HG02981 (cell line): ENCODE results near the gene TMCO4.
"Not testable (repeated sequence)": the region's sequence is repeated elsewhere in the genome, so short reads cannot be mapped to it uniquely, and the experiment has no call there.

Source experiments
- ATAC-seq: cut with Tn5 transposase; IDR thresholded peaks from one replicate; pipeline ENCODE4 v1.9.1; 2021; ENCODE audit warnings: mild to moderate bottlenecking, moderate library complexity; ENCODE audit not compliant: unreplicated experiment

TMCO4 gene

DNA sequence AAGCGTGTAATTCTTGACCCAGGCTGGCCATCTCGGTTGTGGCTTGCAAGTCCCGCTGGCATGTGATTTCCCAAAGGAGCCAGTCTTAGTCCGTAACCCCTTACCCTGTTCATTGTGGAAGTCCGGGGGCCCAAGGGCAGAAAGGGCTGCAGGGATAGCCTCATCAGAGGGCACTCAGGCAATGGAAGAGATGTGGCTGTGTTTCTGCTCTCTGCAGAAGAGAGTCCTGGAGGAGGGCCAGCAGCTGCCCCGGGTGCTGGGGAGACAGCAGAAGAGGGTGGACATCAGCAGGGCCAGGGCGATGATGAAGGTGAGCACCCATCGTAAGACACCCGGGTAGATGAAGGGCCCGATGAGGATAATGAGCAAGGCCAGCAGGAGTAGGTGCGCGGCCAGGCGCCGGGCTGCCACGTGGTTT is 14.5 kb upstream of the TMCO4 start:
- ATAC-seq: no peak

- ATAC-seq: no peak
Measured at GRCh38 chr1:19813643-19813960, 13.9 kb upstream of the TMCO4 start.

- no peak for ATAC-seq
Measured at GRCh38 chr1:19812875-19813642, 13.3 kb upstream of the TMCO4 start.

DNA sequence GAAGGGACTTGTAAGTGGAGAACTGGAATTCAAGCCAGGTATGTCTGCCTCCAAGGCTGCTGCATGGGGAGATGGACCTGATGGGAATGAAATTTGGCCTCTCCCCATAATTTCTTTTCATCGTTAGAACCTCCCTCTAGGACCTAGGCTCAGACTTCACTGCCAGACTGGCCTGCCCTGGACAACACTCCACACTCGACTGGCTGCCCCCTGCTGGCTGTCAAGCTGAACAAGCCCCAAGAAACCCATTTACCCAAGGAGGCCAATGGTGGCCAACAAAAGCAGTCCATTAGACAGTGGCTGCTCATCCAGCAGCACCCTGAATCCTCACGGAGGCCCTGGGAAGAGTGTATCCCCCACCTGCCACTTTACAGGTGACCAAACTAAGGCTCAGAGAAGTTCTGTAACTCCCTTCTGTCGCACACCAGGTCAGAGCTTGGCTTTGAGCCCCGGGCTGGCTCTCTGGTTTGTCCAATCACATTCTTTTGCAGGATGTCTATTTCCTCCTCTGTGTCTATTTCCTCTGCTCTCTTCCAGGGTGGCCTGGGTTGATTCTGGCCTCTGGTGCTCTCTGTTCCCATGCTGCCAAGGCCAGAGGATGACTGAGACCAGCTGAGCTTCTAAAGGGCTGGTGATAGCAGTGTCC is 11.6 kb upstream of the TMCO4 start:
- ATAC-seq: no peak

GRCh38 chr1:19809044-19809750 is 9.5 kb upstream of the TMCO4 start:
- ATAC-seq: no peak

GRCh38 chr1:19808351-19808750 is 8.6 kb upstream of the TMCO4 start:
- no peak for ATAC-seq

DNA sequence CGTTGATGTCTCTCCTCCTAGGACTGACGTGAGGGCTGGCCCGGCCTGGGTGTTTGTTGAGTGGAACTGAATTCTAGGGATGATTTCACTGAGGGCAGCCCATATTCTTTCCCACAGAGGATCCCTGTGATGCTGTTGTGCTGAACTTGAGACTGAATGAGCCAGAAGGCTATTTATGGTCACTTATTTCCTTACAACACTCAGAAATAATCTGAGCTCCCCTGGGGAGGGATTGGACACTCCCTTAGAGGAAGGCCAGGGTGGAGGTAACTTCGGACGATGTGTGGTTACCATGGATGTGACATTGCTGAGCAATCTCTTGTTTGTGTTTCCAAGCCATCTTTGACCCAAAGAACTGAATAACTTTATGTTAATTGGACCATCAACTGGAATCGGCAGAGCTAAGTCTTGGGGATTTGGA is 5.1 kb upstream of the TMCO4 start:
- no peak for ATAC-seq

- no peak for ATAC-seq
Measured at GRCh38 chr1:19802269-19802668, 2.6 kb upstream of the TMCO4 start.

- ATAC-seq: peak; percentile 40
Measured at GRCh38 chr1:19800076-19800804, 524 bp upstream of the TMCO4 start.

- no peak for ATAC-seq
Measured at GRCh38 chr1:19798486-19799229, 1.1 kb downstream of the TMCO4 start.

GRCh38 chr1:19797827-19798226 is 1.9 kb downstream of the TMCO4 start:
- no peak for ATAC-seq

DNA sequence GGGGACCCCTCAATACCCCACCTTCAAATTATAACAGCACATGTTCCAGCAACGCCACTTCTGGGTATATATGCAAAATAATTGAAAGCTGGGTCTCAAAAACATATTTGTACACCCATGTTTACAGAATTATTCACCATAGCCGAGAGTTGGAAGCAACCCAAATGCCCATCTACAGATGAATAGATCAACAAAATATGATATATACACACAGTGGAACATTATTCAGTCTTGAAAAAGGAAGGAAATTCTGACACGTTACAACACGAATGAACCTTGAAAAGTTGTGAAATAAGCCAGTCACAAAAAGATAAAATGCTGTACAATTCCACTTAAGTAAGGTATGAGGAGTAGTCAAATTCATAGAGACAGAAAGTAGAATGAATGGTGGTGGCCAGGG is 5.1 kb downstream of the TMCO4 start:
- ATAC-seq: no peak

DNA sequence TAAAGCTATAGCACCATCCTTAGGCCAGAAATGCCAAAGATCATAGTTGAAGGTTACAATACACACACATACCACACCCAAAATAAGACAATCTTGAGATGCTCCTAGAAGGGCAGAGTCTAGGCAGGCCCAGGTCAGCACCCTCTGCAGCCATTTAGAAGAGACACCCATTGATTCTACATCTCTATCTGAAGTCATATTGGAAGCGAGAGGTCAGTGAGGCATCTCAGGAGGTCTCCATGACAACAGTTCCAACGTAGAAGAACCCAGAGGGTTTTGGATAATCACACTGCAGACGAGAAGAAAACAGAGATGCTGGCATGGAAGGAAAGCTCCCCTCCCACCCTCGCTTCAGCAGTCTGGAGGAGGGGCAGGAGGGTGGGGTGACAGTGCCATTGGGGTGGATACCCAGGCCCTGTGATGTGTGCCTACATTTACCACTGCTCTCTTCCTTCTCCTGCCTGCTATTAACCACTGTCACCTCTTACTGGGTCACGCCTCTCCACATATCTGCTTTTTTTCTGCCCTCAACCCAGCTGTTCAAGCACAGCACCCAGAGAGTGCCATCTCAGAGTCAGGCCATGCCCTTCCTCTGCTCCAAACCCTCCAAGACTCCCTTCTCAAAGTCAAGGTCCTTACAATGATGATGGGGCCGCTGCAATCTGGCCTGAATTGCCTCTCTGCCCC is 6.2 kb downstream of the TMCO4 start:
- no peak for ATAC-seq

- no peak for ATAC-seq
Measured at GRCh38 chr1:19792237-19793002, 7.3 kb downstream of the TMCO4 start.

DNA sequence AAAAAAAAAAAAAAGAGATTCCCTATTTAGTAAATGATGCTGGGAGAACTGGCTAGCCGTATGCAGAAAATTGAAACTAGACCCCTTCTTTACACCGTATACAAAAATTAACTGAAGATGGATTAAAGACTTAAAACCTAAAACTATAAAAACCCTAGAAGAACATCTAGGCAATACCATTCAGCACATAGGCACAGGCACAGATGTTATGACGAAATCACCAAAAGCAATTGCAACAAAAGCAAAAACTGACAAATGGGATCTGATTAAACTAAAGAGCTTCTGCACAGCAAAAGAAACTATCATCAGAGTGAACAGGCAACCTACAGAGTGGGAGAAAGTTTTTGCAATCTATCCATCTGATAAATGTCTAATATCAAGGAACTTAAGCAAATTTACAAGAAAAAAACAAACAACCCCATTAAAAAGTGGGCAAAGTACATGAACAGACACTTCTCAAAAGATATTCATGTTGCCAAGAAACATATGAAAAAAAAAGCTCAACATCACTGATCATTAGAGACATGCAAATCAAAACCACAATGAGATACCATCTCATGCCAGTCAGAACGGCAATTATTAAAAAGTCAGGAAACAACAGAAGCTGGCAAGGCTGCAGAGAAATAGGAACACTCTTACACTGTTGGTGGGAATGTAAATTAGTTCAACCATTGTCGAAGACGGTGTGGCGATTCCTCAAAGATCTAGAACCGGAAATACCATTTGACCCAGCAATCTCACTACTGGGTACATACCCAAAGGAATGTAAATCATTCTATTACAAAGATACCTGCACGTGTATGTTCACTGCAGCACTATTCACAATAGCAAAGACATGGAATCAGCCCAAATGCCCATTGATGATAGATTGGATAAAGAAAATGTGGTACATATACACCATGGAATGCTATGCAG is 9.4 kb downstream of the TMCO4 start:
- ATAC-seq: not testable (repeated sequence)

GRCh38 chr1:19786988-19787423 is 12.7 kb downstream of the TMCO4 start:
- ATAC-seq: no peak

GRCh38 chr1:19785660-19786059 is 14.1 kb downstream of the TMCO4 start:
- no peak for ATAC-seq

DNA sequence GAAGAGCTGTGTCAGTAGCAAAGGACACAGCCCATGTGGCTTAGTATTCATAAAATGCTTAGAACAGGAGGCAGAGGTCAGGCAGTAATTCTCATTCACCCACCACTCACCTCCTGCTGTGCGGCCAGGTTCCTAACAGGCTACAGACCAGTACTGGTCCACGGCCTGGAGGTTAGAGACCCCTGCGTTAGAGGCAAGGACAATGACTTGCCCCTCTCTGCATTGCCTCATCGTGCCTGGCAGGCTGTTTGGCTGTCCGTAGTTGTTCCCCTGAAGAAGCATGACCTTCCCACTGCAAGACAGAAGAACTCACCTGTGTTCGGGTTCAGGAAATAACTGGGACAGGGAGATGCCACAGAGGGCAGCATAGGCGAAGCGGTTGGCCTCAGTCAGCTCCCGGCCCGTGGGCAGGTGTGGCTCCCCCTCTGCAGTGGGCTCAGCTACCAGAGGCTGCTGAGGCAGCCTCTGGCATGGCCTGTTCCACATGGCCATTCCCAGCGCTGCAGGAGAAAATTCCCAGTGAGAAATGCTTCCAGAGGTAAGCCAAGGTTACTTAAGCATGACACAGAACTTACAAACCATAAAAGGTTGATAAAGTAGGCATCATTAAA is 19.3 kb downstream of the TMCO4 start:
- no peak for ATAC-seq
